Endothelial cell of umbilical vein (primary cell): ENCODE data around the gene TFF1. TPM values are rescaled to one million over a fixed set of nuclear protein-coding genes. Genes with fewer than 3 reads are reported as not detected.

Experiments
- BruUV-seq: library from RNA; stranded (reverse); fragments of 400-500 nt; replicated peaks from 2 replicates; lab custom pipeline; 2021; lab: Mats Ljungman, UMichigan
- CTCF ChIA-PET: fragments of 300-600, 350-600 bp; sonication (Branson Sonifier 250); formaldehyde crosslinking; loops from one replicate; lab custom pipeline; 2021; ENCODE audit warnings: antibody characterized with exemption, inconsistent platforms; lab: Charles Lee
- POLR2A ChIA-PET: fragments of 300-600, 350-600 bp; sonication (Branson Sonifier 250); formaldehyde crosslinking; loops from one replicate; lab custom pipeline; 2021; ENCODE audit warnings: antibody characterized with exemption, inconsistent platforms; lab: Charles Lee
- DNase-seq: peaks from one replicate; pipeline ENCODE4 v3.0.0-alpha.2; 2011; ENCODE audit warnings: low read depth, low spot score
- FAIRE-seq: peaks from 2 replicates; lab custom pipeline; 2011; peaks lifted over from hg19 to GRCh38; lab: Jason Lieb, UNC
- H2AFZ ChIP-seq: 2 replicates; pipeline ENCODE4 v1.6.0; 2012; ENCODE audit warnings: low read depth, low read length, control low read depth, inconsistent platforms
- H3K27ac ChIP-seq: 2 replicates; pipeline ENCODE4 v1.5.1; 2011; ENCODE audit warnings: low read depth, mild to moderate bottlenecking, control low read depth, low read length, moderate library complexity; ENCODE audit not compliant: insufficient read depth
- H3K27me3 ChIP-seq, 2 experiments: 2 replicates each; pipeline versions ENCODE4 v1.6.0 to v1.6.1; 2011; ENCODE audit warnings: low read length in 2 of 2, mixed read lengths in 1 of 2; ENCODE audit not compliant: control insufficient read depth in 2 of 2, insufficient read depth in 2 of 2
- H3K36me3 ChIP-seq, 2 experiments: 2 replicates in 1 of 2; 3 replicates in 1 of 2; pipeline ENCODE4 v1.5.1; 2011; ENCODE audit warnings: low read length in 2 of 2, mild to moderate bottlenecking in 1 of 2, moderate library complexity in 1 of 2; ENCODE audit not compliant: control insufficient read depth in 2 of 2, insufficient read depth in 2 of 2; ENCODE audit errors: extremely low read depth in 1 of 2
- H3K4me1 ChIP-seq: 3 replicates; pipeline ENCODE4 v1.5.1; 2011; ENCODE audit warnings: mild to moderate bottlenecking, low read length; ENCODE audit not compliant: control insufficient read depth, insufficient read depth; ENCODE audit errors: extremely low read depth
- H3K4me2 ChIP-seq: 2 replicates; pipeline ENCODE4 v1.6.1; 2011; ENCODE audit warnings: low read length, control low read depth, mixed read lengths; ENCODE audit not compliant: insufficient read depth
- H3K4me3 ChIP-seq, 3 experiments: fragments of 200-600 bp in 1 of 3; sonication (generic), shearing (Covaris generic) in 1 of 3; replicated peaks in 1 of 3; 2 replicates each; pipeline ENCODE4 v1.5.1; 2011 to 2016; ENCODE audit warnings: control low read depth in 3 of 3, low read length in 3 of 3, mild to moderate bottlenecking in 2 of 3, inconsistent platforms in 1 of 3, low read depth in 1 of 3, moderate library complexity in 1 of 3; ENCODE audit not compliant: insufficient read depth in 1 of 3
- H3K79me2 ChIP-seq: 2 replicates; pipeline ENCODE4 v1.6.0; 2012; ENCODE audit warnings: low read length, inconsistent platforms; ENCODE audit not compliant: control insufficient read depth, insufficient read depth
- H3K9ac ChIP-seq: replicated peaks from 2 replicates; pipeline ENCODE3; 2011; ENCODE audit warnings: low read length, control low read depth; ENCODE audit not compliant: insufficient read depth; ENCODE audit errors: extremely low read depth
- H3K9me1 ChIP-seq: replicated peaks from 3 replicates; pipeline ENCODE4 v1.6.0; 2011; ENCODE audit warnings: mild to moderate bottlenecking, low read length; ENCODE audit not compliant: control insufficient read depth, insufficient read depth; ENCODE audit errors: extremely low read depth
- H3K9me3 ChIP-seq: replicated peaks from 2 replicates; pipeline ENCODE4 v1.5.1; 2012; ENCODE audit warnings: low read length, inconsistent platforms; ENCODE audit not compliant: control insufficient read depth, insufficient read depth
- H4K20me1 ChIP-seq: replicated peaks from 2 replicates; pipeline ENCODE3; 2011; ENCODE audit warnings: mild to moderate bottlenecking, low read length; ENCODE audit not compliant: control insufficient read depth, insufficient read depth; ENCODE audit errors: extremely low read depth
- EZH2 ChIP-seq: IDR thresholded peaks from 2 replicates; pipeline ENCODE4 v1.6.1; 2012; ENCODE audit warnings: borderline replicate concordance, low read depth, mild to moderate bottlenecking, moderate library complexity, low read length, inconsistent platforms; ENCODE audit not compliant: severe bottlenecking
- FOS ChIP-seq: IDR thresholded peaks from 2 replicates; pipeline ENCODE4 v1.6.1; 2011; ENCODE audit warnings: mild to moderate bottlenecking, low read length, moderate library complexity, borderline replicate concordance; ENCODE audit not compliant: insufficient read depth
- GATA2 ChIP-seq: IDR thresholded peaks from 2 replicates; pipeline ENCODE4 v1.7.0; 2011; ENCODE audit warnings: low read depth, mild to moderate bottlenecking, moderate library complexity, mixed read lengths, low read length; ENCODE audit not compliant: insufficient read length, insufficient read depth
- MAX ChIP-seq: IDR thresholded peaks from 2 replicates; pipeline ENCODE4 v1.6.1; 2011; ENCODE audit not compliant: insufficient read depth, insufficient read length
- MYC ChIP-seq: IDR thresholded peaks from one replicate; pipeline ENCODE4 v1.6.1; 2011; ENCODE audit warnings: mild to moderate bottlenecking, low read depth, low read length
- POLR2A ChIP-seq: IDR thresholded peaks from 2 replicates; pipeline ENCODE4 v1.6.1; 2012; ENCODE audit warnings: low read depth, mild to moderate bottlenecking, control low read depth, low read length
- POLR2AphosphoS5 ChIP-seq: IDR thresholded peaks from 2 replicates; pipeline ENCODE4 v1.6.1; 2012; ENCODE audit warnings: low read depth, mild to moderate bottlenecking, control low read depth, low read length, moderate library complexity; ENCODE audit not compliant: insufficient read depth
- dilution Hi-C: fragments of 300-500 bp; cut with MboI; formaldehyde crosslinking; loops from one replicate; pipeline ENCODE4 v1.15.0; 2019; ENCODE audit warnings: low sequenced_read_pairs; ENCODE audit not compliant: extremely low pct_ligation_motif_present
- intact Hi-C: fragments of 100-400 bp; cut with micrococcal nuclease; formaldehyde crosslinking; loops from one replicate; pipeline ENCODE4 v1.10.0; 2022
- polyA plus RNA-seq, 4 experiments: library from polyadenylated mRNA; depleted of rRNA in 3 of 4; stranded (reverse) in 3 of 4; unstranded in 1 of 4; fragments of >200 nt; gene quantifications; 2 replicates each; pipeline versions ENCODE4 v1.2.1 to v1.2.3, GENCODE V29; 2011 to 2012; ENCODE audit warnings: missing spikeins in 1 of 4
- total RNA-seq: library from RNA; stranded (reverse); gene quantifications from 2 replicates; pipeline ENCODE4 v1.2.3, GENCODE V29; 2021
- TF ChIP-seq, protein P1 (sequence below), 2 donors: IDR thresholded peaks; 1 replicate in 1 of 2; 2 replicates in 1 of 2; pipeline ENCODE4 v1.5.1; 2011; ENCODE audit warnings: low read length in 2 of 2, mild to moderate bottlenecking in 2 of 2, moderate library complexity in 2 of 2, control low read depth in 1 of 2, inconsistent platforms in 1 of 2, low read depth in 1 of 2; ENCODE audit not compliant: insufficient read depth in 1 of 2; ENCODE audit errors: extremely low read depth in 1 of 2

The TFF1 gene
- total and polyA plus RNA-seq, 2 donors (not counting 3 experiments of a cell fraction or from before 2014, with no cell fraction given), result not detected

DNA sequence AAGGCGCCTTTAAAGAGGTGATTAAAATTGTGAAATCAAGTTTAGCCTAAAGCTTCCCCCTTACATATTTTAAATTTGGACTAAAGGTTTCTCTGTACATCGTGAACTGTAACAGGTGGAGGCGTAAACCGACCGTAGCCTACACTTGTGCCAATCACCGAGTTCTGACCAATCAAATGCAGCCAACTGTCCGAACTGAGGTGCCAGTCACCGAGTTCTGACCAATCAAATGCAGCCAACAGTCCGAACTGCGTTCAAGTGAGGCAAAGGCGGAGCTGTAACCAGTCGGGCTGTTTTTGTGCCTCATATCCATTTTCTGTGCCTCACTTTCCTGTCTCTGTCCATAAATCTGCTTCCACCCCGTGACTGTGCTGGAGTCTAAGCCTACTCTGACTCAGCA is 7.4 kb downstream of the TFF1 start:
- no peak overlapping the region for H3K4me3 ChIP-seq
- CTCF ChIA-PET, result interaction anchor here (0.5 to 1.1 kb wide), 3 partner anchors 13 to 325 kb away, joined by 3 to 5 read pairs (median 3); no protein-coding TSS in a partner anchor

More for the DNA sequence above, 7.4 kb downstream of the TFF1 start:
- BruUV-seq, result no TSS peak
- Histone ChIP-seq H3K4me1 (no peaks in the 10 kb centered on the region), H3K36me3 (no peaks in the 10 kb centered on the region), H4K20me1 (no peaks in the 10 kb centered on the region), H3K9ac (no peak overlapping the region), H3K27me3 (peaks cover 0 to 1% of the 10 kb centered on the region in 2 experiments), H3K27ac (no peak overlapping the region), H3K4me2 (no peak overlapping the region), H3K9me3 (no peaks in the 10 kb centered on the region), H3K9me1 (no peaks in the 10 kb centered on the region), H3K79me2 (no peaks in the 10 kb centered on the region), H2AFZ (no peak overlapping the region)
- POLR2A ChIA-PET, result no interaction called here
- no peak for DNase-seq
- no peak for FAIRE-seq
- dilution Hi-C loops, result no loop called here
- TF ChIP-seq FOS (no peak), MYC (no peak), POLR2A (no peak), POLR2AphosphoS5 (no peak), EZH2 (no peak), GATA2 (no peak), MAX (no peak)
- TF ChIP-seq, protein P1, sequence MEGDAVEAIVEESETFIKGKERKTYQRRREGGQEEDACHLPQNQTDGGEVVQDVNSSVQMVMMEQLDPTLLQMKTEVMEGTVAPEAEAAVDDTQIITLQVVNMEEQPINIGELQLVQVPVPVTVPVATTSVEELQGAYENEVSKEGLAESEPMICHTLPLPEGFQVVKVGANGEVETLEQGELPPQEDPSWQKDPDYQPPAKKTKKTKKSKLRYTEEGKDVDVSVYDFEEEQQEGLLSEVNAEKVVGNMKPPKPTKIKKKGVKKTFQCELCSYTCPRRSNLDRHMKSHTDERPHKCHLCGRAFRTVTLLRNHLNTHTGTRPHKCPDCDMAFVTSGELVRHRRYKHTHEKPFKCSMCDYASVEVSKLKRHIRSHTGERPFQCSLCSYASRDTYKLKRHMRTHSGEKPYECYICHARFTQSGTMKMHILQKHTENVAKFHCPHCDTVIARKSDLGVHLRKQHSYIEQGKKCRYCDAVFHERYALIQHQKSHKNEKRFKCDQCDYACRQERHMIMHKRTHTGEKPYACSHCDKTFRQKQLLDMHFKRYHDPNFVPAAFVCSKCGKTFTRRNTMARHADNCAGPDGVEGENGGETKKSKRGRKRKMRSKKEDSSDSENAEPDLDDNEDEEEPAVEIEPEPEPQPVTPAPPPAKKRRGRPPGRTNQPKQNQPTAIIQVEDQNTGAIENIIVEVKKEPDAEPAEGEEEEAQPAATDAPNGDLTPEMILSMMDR (IDR thresholded peaks at IDR 0.05; ENCODE audit: extremely low read depth in 1 of 2, insufficient read depth in 1 of 2, low read depth in 1 of 2, low read length in 2 of 2), result no peak
- intact Hi-C loops, result no loop called here
